ENCODE data around the gene DYNC1H1. TPM values are rescaled to one million over a fixed set of nuclear protein-coding genes. Genes with fewer than 3 reads are reported as not detected.
A peak's percentile ranks its signal among the peaks of the same experiment; 100 is the strongest.
"Not testable (repeated sequence)": the region's sequence is repeated elsewhere in the genome, so short reads cannot be mapped to it uniquely, and the experiment has no call there.

Gene DYNC1H1
- total RNA-seq, 6 experiments from 2014 or later, result 116 to 261 (median 161) TPM

DNA sequence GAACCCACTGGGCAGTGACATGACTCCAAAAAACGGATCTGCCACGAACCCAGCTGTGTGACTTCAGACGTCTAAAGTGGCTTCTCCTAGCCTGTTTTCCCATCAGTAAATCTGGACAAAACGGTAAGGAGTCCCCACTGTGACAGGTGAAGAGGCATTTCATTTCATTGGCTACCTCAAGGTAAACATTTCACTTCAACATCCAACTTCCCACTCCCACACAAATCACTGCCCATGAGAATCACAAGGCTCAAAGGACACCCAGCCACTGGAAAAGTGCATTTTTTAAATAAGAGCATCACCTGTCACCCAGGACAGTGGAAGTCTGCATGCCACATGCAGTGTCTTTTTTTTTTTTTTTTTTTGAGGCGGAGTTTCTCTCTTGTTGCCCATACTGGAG lies 94.6 kb downstream of the DYNC1H1 start:
- no peaks in the 10 kb centered on the region for H3K9me3 ChIP-seq
- H3K27me3 ChIP-seq, result no peaks in the 10 kb centered on the region
- DNase-seq (no peak), ATAC-seq (no peak)
- no peak overlapping the region for H3K27ac ChIP-seq
- H3K4me3 ChIP-seq, result no peak overlapping the region
- intact Hi-C loops (cut with DNase I), result loop anchor here in 1 of 2 donors (5.0 kb wide), 1 partner anchor 43 kb away; no protein-coding TSS in a partner anchor
- 44% methylated on average over 5 of the region's 5 CpGs for WGBS (ENCODE audit: insufficient coverage, low coverage, low lambda C conversion rate, missing lambda C conversion rate)
- no peaks in the 10 kb centered on the region for H3K4me1 ChIP-seq
- no peak for TF ChIP-seq POLR2A (IDR thresholded peaks at IDR 0.05)
- TF ChIP-seq, protein P1, sequence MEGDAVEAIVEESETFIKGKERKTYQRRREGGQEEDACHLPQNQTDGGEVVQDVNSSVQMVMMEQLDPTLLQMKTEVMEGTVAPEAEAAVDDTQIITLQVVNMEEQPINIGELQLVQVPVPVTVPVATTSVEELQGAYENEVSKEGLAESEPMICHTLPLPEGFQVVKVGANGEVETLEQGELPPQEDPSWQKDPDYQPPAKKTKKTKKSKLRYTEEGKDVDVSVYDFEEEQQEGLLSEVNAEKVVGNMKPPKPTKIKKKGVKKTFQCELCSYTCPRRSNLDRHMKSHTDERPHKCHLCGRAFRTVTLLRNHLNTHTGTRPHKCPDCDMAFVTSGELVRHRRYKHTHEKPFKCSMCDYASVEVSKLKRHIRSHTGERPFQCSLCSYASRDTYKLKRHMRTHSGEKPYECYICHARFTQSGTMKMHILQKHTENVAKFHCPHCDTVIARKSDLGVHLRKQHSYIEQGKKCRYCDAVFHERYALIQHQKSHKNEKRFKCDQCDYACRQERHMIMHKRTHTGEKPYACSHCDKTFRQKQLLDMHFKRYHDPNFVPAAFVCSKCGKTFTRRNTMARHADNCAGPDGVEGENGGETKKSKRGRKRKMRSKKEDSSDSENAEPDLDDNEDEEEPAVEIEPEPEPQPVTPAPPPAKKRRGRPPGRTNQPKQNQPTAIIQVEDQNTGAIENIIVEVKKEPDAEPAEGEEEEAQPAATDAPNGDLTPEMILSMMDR (IDR thresholded peaks at IDR 0.05), result no peak
- no peaks in the 10 kb centered on the region for H3K36me3 ChIP-seq

DNA sequence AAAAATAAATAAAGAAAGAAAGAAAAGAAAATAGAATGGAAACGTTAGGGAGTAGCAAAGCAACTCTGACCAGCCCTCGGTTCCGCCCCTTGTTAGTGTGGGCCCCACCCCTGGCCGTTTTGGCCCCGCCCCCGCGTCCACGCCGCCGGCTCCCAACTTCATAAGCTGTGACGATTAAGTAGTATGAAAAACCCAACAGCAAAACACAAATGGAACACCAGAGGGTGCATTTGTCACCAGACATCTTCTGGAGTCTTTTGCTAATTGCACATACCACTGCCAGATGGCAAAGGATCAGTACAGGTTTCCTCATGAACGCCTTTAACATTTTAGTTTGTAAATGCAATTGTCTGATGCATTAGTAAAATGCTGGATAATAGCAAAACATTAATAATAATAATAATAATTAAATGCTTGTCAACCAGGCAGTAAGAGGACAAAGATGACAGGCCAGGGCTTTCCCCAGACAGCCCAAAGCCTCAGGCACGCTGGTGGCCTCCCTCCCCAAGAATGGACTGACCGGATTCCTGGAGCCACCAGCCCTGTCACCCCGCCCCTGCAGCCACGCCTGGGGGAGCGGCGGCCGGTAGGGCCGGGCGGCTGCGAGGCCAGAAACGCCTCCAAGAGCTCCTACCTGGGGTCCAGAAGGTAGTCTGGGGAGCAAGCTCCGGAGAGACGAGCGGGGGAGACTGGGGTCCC lies 98.9 kb downstream of the DYNC1H1 start:
- intact Hi-C loops (cut with DNase I), result no loop called here
- Histone ChIP-seq H3K9me3 (no peaks in the 10 kb centered on the region), H3K36me3 (no peaks in the 10 kb centered on the region), H3K27ac (no peak overlapping the region), H3K4me3 (no peak overlapping the region), H3K4me1 (no peaks in the 10 kb centered on the region), H3K27me3 (no peaks in the 10 kb centered on the region)
- peak; percentile 96 to 100 (median 98) for ATAC-seq
- TF ChIP-seq POLR2A (IDR thresholded peaks at IDR 0.05), result no peak
- TF ChIP-seq, protein P1 (IDR thresholded peaks at IDR 0.05), result peak; percentile 41 to 54 (median 48)
- DNase-seq, result peak; percentile 84 to 88 (median 87)
- 26% methylated on average over 23 of the region's 26 CpGs for WGBS (ENCODE audit: insufficient coverage, low coverage, low lambda C conversion rate, missing lambda C conversion rate)

DNA sequence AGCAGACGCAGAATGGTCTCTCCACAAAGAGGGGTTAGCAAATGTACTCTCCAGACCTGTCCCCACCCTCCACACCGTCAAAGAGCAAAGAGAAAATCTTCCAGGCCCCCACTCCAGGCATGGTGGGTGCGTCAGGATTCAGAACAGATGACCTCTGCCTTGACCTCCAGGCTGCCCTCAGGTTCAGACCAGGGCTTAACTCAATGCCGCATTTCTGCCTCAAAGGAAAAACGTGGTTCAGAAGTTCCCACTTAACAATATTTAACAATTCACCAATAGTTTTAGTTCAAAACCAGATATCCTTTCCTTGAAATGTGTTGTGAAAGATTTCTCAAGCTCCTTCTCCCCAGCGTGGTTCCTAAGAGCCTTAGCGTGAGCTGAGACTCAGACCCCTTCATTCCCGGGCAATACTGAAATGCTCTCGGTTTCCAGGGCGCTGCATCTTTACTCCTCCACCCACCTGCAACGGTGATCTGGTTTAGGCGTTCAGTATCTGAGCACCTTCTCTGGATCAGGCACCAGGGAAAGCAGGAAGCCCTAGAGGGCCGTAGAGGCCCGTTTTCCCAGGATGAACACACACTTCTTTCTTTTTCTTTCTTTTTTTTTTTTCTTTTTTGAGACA lies 99.5 kb downstream of the DYNC1H1 start:
- Histone ChIP-seq H3K4me3 (no peak overlapping the region), H3K9me3 (no peaks in the 10 kb centered on the region), H3K4me1 (no peaks in the 10 kb centered on the region), H3K36me3 (no peaks in the 10 kb centered on the region), H3K27ac (no peak overlapping the region), H3K27me3 (no peaks in the 10 kb centered on the region)
- intact Hi-C loops (cut with DNase I), result no loop called here
- 71% methylated on average over 8 of the region's 14 CpGs for WGBS (ENCODE audit: insufficient coverage, low coverage, low lambda C conversion rate, missing lambda C conversion rate)
- DNase-seq, result peak in 1 of 3 donors; percentile 11
- TF ChIP-seq, protein P1 (IDR thresholded peaks at IDR 0.05), result no peak
- TF ChIP-seq POLR2A (IDR thresholded peaks at IDR 0.05), result no peak
- ATAC-seq, result no peak

DNA sequence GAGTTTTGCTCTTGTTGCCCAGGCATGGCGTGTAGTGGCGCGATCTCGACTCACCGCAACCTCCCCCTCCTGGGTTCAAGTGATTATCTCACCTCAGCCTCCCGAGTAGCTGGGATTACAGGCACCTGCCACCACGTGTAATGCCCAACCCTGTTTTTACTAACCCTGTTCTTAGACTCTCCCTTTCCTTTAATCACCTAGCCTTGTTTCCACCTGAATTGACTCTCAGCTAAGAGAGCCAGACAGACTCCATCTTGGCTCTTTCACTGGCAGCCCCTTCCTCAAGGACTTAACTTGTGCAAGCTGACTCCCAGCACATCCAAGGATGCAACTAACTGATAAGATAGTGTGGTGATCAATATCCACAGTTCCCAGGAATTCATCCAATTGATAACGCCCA lies 100.2 kb downstream of the DYNC1H1 start:
- H3K4me1 ChIP-seq; H3K4me3 ChIP-seq; intact Hi-C loops (cut with DNase I); H3K27me3 ChIP-seq; H3K9me3 ChIP-seq; H3K27ac ChIP-seq; H3K36me3 ChIP-seq; ATAC-seq: not testable (repeated sequence)
- peak in 1 of 3 donors; percentile 11 for DNase-seq
- 67% methylated on average over 2 of the region's 8 CpGs for WGBS (ENCODE audit: insufficient coverage, low coverage, low lambda C conversion rate, missing lambda C conversion rate)

DNA sequence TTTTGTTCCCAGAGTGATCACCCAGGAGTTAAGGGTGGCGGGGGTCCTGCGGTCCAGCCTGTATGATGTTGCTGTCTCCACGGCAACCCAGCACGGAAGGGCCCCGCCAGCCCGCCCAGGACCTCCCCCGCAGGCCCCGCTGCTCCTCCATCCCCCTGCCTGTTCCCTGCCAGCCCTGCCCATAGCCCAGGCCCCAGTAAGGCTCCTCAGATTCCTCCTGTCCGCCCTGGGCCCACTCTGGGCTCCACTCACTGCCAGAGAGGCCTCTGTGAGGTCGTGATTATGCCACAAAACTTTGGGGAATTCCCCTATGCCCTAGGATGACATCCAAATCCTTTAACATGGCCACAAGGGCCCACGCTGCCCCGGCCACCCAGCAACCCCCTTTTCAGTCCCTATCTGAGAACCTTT lies 101.7 kb downstream of the DYNC1H1 start:
- no CpG with 5 or more reads among the region's 12 CpGs for WGBS (ENCODE audit: insufficient coverage, low coverage, low lambda C conversion rate, missing lambda C conversion rate)

More for the DNA sequence above, 101.7 kb downstream of the DYNC1H1 start:
- no peaks in the 10 kb centered on the region for H3K36me3 ChIP-seq
- H3K27ac ChIP-seq, result no peak overlapping the region
- intact Hi-C loops (cut with DNase I), result no loop called here
- no peak overlapping the region for H3K4me3 ChIP-seq
- no peaks in the 10 kb centered on the region for H3K27me3 ChIP-seq
- TF ChIP-seq, protein P1 (IDR thresholded peaks at IDR 0.05), result no peak
- TF ChIP-seq POLR2A (IDR thresholded peaks at IDR 0.05), result no peak
- ATAC-seq (peak in 1 of 4 donors; percentile 13), DNase-seq (peak in 1 of 3 donors; percentile 50)
- no peaks in the 10 kb centered on the region for H3K9me3 ChIP-seq
- no peaks in the 10 kb centered on the region for H3K4me1 ChIP-seq
